ENCODE measurements around the gene SEMA5A. TPM values are rescaled to one million over a fixed set of nuclear protein-coding genes. Genes with fewer than 3 reads are reported as not detected.

The SEMA5A gene
- total RNA-seq, 1 donor from 2014 or later, result 31.1 TPM

- no peak overlapping the region for H3K27ac Mint-ChIP-seq (ENCODE audit: unreplicated experiment)
- no peaks in the 10 kb centered on the region for H3K27me3 Mint-ChIP-seq (ENCODE audit: unreplicated experiment)
- no peak for TF ChIP-seq CTCF (IDR thresholded peaks at IDR 0.05; ENCODE audit: unreplicated experiment)
- H3K4me1 Mint-ChIP-seq (ENCODE audit: unreplicated experiment), result no peaks in the 10 kb centered on the region
- no peaks in the 10 kb centered on the region for H3K36me3 Mint-ChIP-seq (ENCODE audit: low read depth, unreplicated experiment)
- H3K9me3 Mint-ChIP-seq (ENCODE audit: unreplicated experiment), result no peaks in the 10 kb centered on the region
- no peak for DNase-seq (ENCODE audit: low spot score)
- H3K4me3 Mint-ChIP-seq (ENCODE audit: unreplicated experiment), result no peak overlapping the region
Observed at GRCh38 chr5:9380109-9380508, 165.8 kb downstream of the SEMA5A start.

GRCh38 chr5:9376363-9377117 lies 169.3 kb downstream of the SEMA5A start:
- peaks cover 3% of the 10 kb centered on the region for H3K27me3 Mint-ChIP-seq (ENCODE audit: unreplicated experiment)

GRCh38 chr5:9375756-9376155 lies 170.1 kb downstream of the SEMA5A start:
- no peaks in the 10 kb centered on the region for H3K9me3 Mint-ChIP-seq (ENCODE audit: unreplicated experiment)
- H3K27ac Mint-ChIP-seq (ENCODE audit: unreplicated experiment), result no peak overlapping the region
- peaks cover 3% of the 10 kb centered on the region for H3K27me3 Mint-ChIP-seq (ENCODE audit: unreplicated experiment)
- no peak overlapping the region for H3K4me3 Mint-ChIP-seq (ENCODE audit: unreplicated experiment)
- no peak for TF ChIP-seq CTCF (IDR thresholded peaks at IDR 0.05; ENCODE audit: unreplicated experiment)
- no peaks in the 10 kb centered on the region for H3K36me3 Mint-ChIP-seq (ENCODE audit: low read depth, unreplicated experiment)
- no peak for DNase-seq (ENCODE audit: low spot score)
- no peaks in the 10 kb centered on the region for H3K4me1 Mint-ChIP-seq (ENCODE audit: unreplicated experiment)

More at GRCh38 chr5:9376363-9377117, 169.3 kb downstream of the SEMA5A start:
- Mint-ChIP-seq H3K9me3 (ENCODE audit: unreplicated experiment) (no peaks in the 10 kb centered on the region), H3K27ac (ENCODE audit: unreplicated experiment) (no peak overlapping the region), H3K4me3 (ENCODE audit: unreplicated experiment) (no peak overlapping the region), H3K36me3 (ENCODE audit: low read depth, unreplicated experiment) (no peaks in the 10 kb centered on the region), H3K4me1 (ENCODE audit: unreplicated experiment) (no peaks in the 10 kb centered on the region)
- no peak for TF ChIP-seq CTCF (IDR thresholded peaks at IDR 0.05; ENCODE audit: unreplicated experiment)
- no peak for DNase-seq (ENCODE audit: low spot score)

GRCh38 chr5:9374025-9374424 lies 171.8 kb downstream of the SEMA5A start:
- H3K4me1 Mint-ChIP-seq (ENCODE audit: unreplicated experiment), result no peaks in the 10 kb centered on the region
- no peak for DNase-seq (ENCODE audit: low spot score)
- no peaks in the 10 kb centered on the region for H3K36me3 Mint-ChIP-seq (ENCODE audit: low read depth, unreplicated experiment)
- no peak overlapping the region for H3K4me3 Mint-ChIP-seq (ENCODE audit: unreplicated experiment)
- H3K27me3 Mint-ChIP-seq (ENCODE audit: unreplicated experiment), result peaks cover 3% of the 10 kb centered on the region
- no peak for TF ChIP-seq CTCF (IDR thresholded peaks at IDR 0.05; ENCODE audit: unreplicated experiment)
- no peak overlapping the region for H3K27ac Mint-ChIP-seq (ENCODE audit: unreplicated experiment)
- no peaks in the 10 kb centered on the region for H3K9me3 Mint-ChIP-seq (ENCODE audit: unreplicated experiment)

GRCh38 chr5:9373571-9373970 lies 172.3 kb downstream of the SEMA5A start:
- no peak overlapping the region for H3K4me3 Mint-ChIP-seq (ENCODE audit: unreplicated experiment)
- H3K9me3 Mint-ChIP-seq (ENCODE audit: unreplicated experiment), result no peaks in the 10 kb centered on the region

More at GRCh38 chr5:9373571-9373970, 172.3 kb downstream of the SEMA5A start:
- no peak for TF ChIP-seq CTCF (IDR thresholded peaks at IDR 0.05; ENCODE audit: unreplicated experiment)
- no peaks in the 10 kb centered on the region for H3K4me1 Mint-ChIP-seq (ENCODE audit: unreplicated experiment)
- H3K27ac Mint-ChIP-seq (ENCODE audit: unreplicated experiment), result no peak overlapping the region
- DNase-seq (ENCODE audit: low spot score), result no peak
- H3K27me3 Mint-ChIP-seq (ENCODE audit: unreplicated experiment), result peaks cover 3% of the 10 kb centered on the region
- H3K36me3 Mint-ChIP-seq (ENCODE audit: low read depth, unreplicated experiment), result no peaks in the 10 kb centered on the region
